Measurements from ENCODE around the gene FBXL12.

- TF ChIP-seq CTCF (IDR thresholded peaks at IDR 0.05) = no peak
- no peak for TF ChIP-seq POLR2A (IDR thresholded peaks at IDR 0.05)
Observed at GRCh38 chr19:9836021-9836420, 17.1 kb upstream of the FBXL12 start.

Data from Peyer's patch (tissue), 4 donors.